ENCODE data around the gene PCP2. TPM values are rescaled to one million over a fixed set of nuclear protein-coding genes. Genes with fewer than 3 reads are reported as not detected.

PCP2 gene
- total RNA-seq, 1 donor from 2014 or later, result not detected

- no peak overlapping the region for H3K27ac Mint-ChIP-seq (ENCODE audit: unreplicated experiment)
- H3K36me3 Mint-ChIP-seq (ENCODE audit: low read depth), result peaks cover 1% of the 10 kb centered on the region
- H3K27me3 Mint-ChIP-seq (ENCODE audit: low read depth), result peaks cover 26% of the 10 kb centered on the region
- H3K9me3 Mint-ChIP-seq (ENCODE audit: low read depth), result no peaks in the 10 kb centered on the region
- H3K4me3 Mint-ChIP-seq (ENCODE audit: unreplicated experiment), result peak overlapping the region; percentile 57
- DNase-seq (ENCODE audit: low spot score), result no peak
- no peaks in the 10 kb centered on the region for H3K4me1 Mint-ChIP-seq (ENCODE audit: low read depth)
- TF ChIP-seq, protein P1, sequence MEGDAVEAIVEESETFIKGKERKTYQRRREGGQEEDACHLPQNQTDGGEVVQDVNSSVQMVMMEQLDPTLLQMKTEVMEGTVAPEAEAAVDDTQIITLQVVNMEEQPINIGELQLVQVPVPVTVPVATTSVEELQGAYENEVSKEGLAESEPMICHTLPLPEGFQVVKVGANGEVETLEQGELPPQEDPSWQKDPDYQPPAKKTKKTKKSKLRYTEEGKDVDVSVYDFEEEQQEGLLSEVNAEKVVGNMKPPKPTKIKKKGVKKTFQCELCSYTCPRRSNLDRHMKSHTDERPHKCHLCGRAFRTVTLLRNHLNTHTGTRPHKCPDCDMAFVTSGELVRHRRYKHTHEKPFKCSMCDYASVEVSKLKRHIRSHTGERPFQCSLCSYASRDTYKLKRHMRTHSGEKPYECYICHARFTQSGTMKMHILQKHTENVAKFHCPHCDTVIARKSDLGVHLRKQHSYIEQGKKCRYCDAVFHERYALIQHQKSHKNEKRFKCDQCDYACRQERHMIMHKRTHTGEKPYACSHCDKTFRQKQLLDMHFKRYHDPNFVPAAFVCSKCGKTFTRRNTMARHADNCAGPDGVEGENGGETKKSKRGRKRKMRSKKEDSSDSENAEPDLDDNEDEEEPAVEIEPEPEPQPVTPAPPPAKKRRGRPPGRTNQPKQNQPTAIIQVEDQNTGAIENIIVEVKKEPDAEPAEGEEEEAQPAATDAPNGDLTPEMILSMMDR (IDR thresholded peaks at IDR 0.05), result no peak
These were observed 4.1 kb upstream of the PCP2 start for GRCh38 chr19:7637374-7638256.

DNA sequence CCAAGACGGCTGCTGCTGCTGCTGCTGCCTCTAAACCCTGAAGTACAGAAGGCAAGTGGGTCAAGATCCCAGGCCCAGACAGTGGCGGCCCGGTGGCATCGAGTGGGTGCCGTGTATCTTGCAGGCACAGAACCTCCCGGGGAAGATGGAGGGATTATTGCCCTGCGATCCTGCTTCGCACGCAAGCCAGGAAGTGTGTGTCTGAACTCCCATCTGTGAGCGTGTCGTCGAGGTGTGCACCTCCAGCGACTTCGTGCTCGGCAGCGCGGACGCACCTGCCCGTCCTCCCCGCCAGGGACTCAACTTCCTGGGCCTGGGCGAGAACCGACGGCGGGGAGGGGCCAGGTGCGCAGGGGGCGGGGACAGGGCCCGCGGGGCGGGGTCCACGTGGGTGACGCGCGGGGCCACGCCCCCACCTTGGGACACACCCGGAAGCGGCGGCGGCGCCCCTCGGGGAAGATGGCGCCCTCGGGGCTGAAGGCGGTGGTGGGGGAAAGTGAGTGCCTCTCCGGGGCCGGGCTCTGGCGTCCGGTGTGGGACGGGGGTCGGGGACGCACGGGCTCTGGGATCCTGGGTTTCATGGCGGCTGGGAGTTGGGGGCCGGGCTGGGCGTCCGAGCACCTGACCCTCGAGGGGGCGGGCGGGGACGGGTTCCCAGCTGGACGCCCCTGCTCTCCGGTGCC is 3.3 kb upstream of the PCP2 start, which contains the start of gene STXBP2:
Gene STXBP2 (plus strand): TSS at position 420 of the 683 bp plus-strand sequence. CDS start 40 bp downstream, at position 460.
- Mint-ChIP-seq H3K27ac (ENCODE audit: unreplicated experiment) (no peak within 1 kb of the TSS), H3K27me3 (ENCODE audit: low read depth) (peaks cover 26% of the 10 kb centered on the region), H3K9me3 (ENCODE audit: low read depth) (no peaks in the 10 kb centered on the region), H3K4me1 (ENCODE audit: low read depth) (no peaks in the 10 kb centered on the region), H3K36me3 (ENCODE audit: low read depth) (peaks cover 1% of the 10 kb centered on the region), H3K4me3 (ENCODE audit: unreplicated experiment) (peak within 1 kb of the TSS; percentile 57)
- DNase-seq (ENCODE audit: low spot score), result peak; percentile 88
- TF ChIP-seq, protein P1 (IDR thresholded peaks at IDR 0.05), result no peak

DNA sequence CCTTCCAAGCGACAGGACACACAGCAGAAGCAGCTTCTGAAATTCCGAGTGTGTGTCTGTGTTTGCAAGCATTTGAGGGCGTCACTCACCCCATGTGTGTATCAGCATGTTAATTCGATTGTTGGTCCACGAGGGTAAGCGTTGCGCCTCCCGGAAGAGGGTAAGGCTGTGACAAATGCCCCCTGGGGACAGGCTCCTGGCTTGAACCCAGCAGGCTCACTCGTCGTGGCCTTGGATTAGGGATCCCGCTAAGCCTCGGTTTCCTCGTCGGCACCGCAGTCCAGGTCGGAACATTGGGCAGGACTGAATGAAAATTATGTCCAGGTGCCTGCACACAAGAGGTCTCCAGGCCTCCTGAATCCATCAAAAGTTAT is 2.8 kb upstream of the PCP2 start:
- TF ChIP-seq, protein P1 (IDR thresholded peaks at IDR 0.05), result no peak
- Mint-ChIP-seq H3K9me3 (ENCODE audit: low read depth) (no peaks in the 10 kb centered on the region), H3K27me3 (ENCODE audit: low read depth) (peaks cover 26% of the 10 kb centered on the region), H3K4me1 (ENCODE audit: low read depth) (no peaks in the 10 kb centered on the region), H3K4me3 (ENCODE audit: unreplicated experiment) (peak overlapping the region; percentile 40), H3K36me3 (ENCODE audit: low read depth) (peaks cover 1% of the 10 kb centered on the region), H3K27ac (ENCODE audit: unreplicated experiment) (no peak overlapping the region)
- no peak for DNase-seq (ENCODE audit: low spot score)

- Mint-ChIP-seq H3K4me1 (ENCODE audit: low read depth) (peaks cover 4% of the 10 kb centered on the region), H3K27me3 (ENCODE audit: low read depth) (peaks cover 26% of the 10 kb centered on the region), H3K4me3 (ENCODE audit: unreplicated experiment) (no peak overlapping the region), H3K36me3 (ENCODE audit: low read depth) (peaks cover 1% of the 10 kb centered on the region), H3K9me3 (ENCODE audit: low read depth) (no peaks in the 10 kb centered on the region), H3K27ac (ENCODE audit: unreplicated experiment) (no peak overlapping the region)
- no peak for DNase-seq (ENCODE audit: low spot score)
- TF ChIP-seq, protein P1 (IDR thresholded peaks at IDR 0.05), result no peak
These were observed 2.2 kb upstream of the PCP2 start for GRCh38 chr19:7635670-7636069.
